NCI-H2107 (cell line): ENCODE measurements around the gene CALHM6.

ENCODE experiments used
- DNase-seq: peaks from one replicate; lab custom pipeline; 2025; lab: John Stamatoyannopoulos, UW

CALHM6 gene

GRCh38 chr6:116461331-116461931, at the start of gene CALHM6:
Gene CALHM6, plus strand, starts transcription at chr6:116461375. Its CDS starts 555 bp downstream, at chr6:116461930.
- DNase-seq = no peak

GRCh38 chr6:116412270-116412669, 48.9 kb upstream of the CALHM6 start:
- DNase-seq = no peak

- no peak for DNase-seq
These were observed 47.8 kb upstream of the CALHM6 start for GRCh38 chr6:116413357-116413756.

- DNase-seq = no peak
These were observed 43.5 kb upstream of the CALHM6 start for GRCh38 chr6:116417661-116418060.

GRCh38 chr6:116419069-116419786, 41.9 kb upstream of the CALHM6 start:
- no peak for DNase-seq

- DNase-seq = no peak
These were observed 40.8 kb upstream of the CALHM6 start for GRCh38 chr6:116420341-116420740.

- no peak for DNase-seq
These were observed 38.9 kb upstream of the CALHM6 start for GRCh38 chr6:116422238-116422637.

- no peak for DNase-seq
These were observed 37.2 kb upstream of the CALHM6 start for GRCh38 chr6:116424001-116424400.

- DNase-seq = no peak
These were observed 34.6 kb upstream of the CALHM6 start for GRCh38 chr6:116426551-116426950.

- DNase-seq = no peak
These were observed 32.1 kb upstream of the CALHM6 start for GRCh38 chr6:116429111-116429510.

GRCh38 chr6:116430860-116431259, 30.3 kb upstream of the CALHM6 start:
- no peak for DNase-seq

GRCh38 chr6:116431964-116432595, 29.1 kb upstream of the CALHM6 start:
- no peak for DNase-seq

- DNase-seq = no peak
These were observed 27.9 kb upstream of the CALHM6 start for GRCh38 chr6:116433206-116433712.

- DNase-seq = no peak
These were observed 27.0 kb upstream of the CALHM6 start for GRCh38 chr6:116434056-116434725.

GRCh38 chr6:116436586-116436985, 24.6 kb upstream of the CALHM6 start:
- no peak for DNase-seq

- no peak for DNase-seq
These were observed 23.5 kb upstream of the CALHM6 start for GRCh38 chr6:116437656-116438055.

- DNase-seq = no peak
These were observed 22.4 kb upstream of the CALHM6 start for GRCh38 chr6:116438590-116439448.

- no peak for DNase-seq
These were observed 21.6 kb upstream of the CALHM6 start for GRCh38 chr6:116439522-116440051.

- DNase-seq = no peak
These were observed 18.1 kb upstream of the CALHM6 start for GRCh38 chr6:116443105-116443504.

GRCh38 chr6:116444092-116444491, 17.1 kb upstream of the CALHM6 start:
- no peak for DNase-seq

- DNase-seq = no peak
These were observed 16.6 kb upstream of the CALHM6 start for GRCh38 chr6:116444575-116444974.
